Lower leg skin (tissue), 3 donors: Measurements from ENCODE around the gene RAF1.

Experiments used
- POLR2A ChIP-seq, 2 donors: fragments of 450-650 bp; IDR thresholded peaks; one replicate each; pipeline ENCODE4 v1.6.1; 2016 to 2017; ENCODE audit warnings: antibody characterized with exemption in 2 of 2, mild to moderate bottlenecking in 1 of 2, moderate library complexity in 1 of 2
- TF ChIP-seq, protein P1 (sequence below), 3 donors: fragments of 450-650 bp; IDR thresholded peaks; one replicate each; pipeline ENCODE4 v1.5.1; 2016; ENCODE audit warnings: antibody characterized with exemption in 3 of 3, mild to moderate bottlenecking in 3 of 3, moderate library complexity in 2 of 3

- TF ChIP-seq, protein P1, sequence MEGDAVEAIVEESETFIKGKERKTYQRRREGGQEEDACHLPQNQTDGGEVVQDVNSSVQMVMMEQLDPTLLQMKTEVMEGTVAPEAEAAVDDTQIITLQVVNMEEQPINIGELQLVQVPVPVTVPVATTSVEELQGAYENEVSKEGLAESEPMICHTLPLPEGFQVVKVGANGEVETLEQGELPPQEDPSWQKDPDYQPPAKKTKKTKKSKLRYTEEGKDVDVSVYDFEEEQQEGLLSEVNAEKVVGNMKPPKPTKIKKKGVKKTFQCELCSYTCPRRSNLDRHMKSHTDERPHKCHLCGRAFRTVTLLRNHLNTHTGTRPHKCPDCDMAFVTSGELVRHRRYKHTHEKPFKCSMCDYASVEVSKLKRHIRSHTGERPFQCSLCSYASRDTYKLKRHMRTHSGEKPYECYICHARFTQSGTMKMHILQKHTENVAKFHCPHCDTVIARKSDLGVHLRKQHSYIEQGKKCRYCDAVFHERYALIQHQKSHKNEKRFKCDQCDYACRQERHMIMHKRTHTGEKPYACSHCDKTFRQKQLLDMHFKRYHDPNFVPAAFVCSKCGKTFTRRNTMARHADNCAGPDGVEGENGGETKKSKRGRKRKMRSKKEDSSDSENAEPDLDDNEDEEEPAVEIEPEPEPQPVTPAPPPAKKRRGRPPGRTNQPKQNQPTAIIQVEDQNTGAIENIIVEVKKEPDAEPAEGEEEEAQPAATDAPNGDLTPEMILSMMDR (IDR thresholded peaks at IDR 0.05): no peak
- no peak for TF ChIP-seq POLR2A (IDR thresholded peaks at IDR 0.05)
These were observed 36.9 kb upstream of the RAF1 start for GRCh38 chr3:12700800-12701199.
